CD4-positive, alpha-beta T cell treated with Interferon gamma for 1 hour (primary cell): ENCODE measurements around the gene THSD4.

Source experiments
- DNase-seq: peaks from one replicate; pipeline ENCODE4 v3.0.0-alpha.2; 2020

THSD4 gene

DNA sequence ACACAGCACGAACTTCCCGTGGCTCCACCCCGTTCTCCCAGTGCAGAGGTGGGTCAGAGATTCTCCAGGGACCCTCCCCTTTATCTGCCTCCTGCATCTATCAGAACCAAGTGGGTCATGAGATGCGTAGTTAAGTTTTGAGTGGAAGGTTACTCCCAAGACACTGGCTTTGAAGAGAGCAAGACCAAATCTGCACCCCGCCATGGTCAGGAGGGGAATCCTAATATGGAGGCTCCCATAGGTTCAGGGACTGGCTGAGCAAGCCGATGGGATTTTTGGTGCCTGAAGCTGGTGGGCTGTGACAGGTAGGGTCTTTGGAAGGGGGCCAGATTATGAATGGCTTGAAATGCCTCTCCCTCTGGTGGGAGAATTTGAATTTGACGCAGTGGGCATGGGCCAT lies 488.1 kb downstream of the THSD4 start:
- no peak for DNase-seq

- DNase-seq, result no peak
These were observed 492.1 kb downstream of the THSD4 start for GRCh38 chr15:71607383-71607782.

GRCh38 chr15:71610728-71611552 lies 495.7 kb downstream of the THSD4 start:
- no peak for DNase-seq

GRCh38 chr15:71611553-71612396 lies 496.5 kb downstream of the THSD4 start:
- DNase-seq, result no peak

DNA sequence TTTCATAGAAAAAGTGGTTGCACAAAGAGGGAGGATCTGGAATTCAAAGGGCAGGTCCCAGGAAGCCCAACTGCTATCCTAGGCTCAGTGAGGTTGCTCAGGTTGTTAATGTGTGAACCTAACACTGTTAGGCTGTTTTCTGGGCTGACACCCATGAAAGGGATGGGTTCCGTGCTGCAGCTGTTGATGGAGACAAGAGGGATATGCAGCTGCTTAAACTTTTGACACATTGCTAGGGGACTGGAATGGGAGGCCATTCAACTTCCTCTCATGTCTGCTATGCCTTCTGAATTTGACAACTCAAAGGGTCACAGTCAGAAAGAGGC lies 497.1 kb downstream of the THSD4 start:
- DNase-seq, result no peak

- DNase-seq, result no peak
These were observed 497.6 kb downstream of the THSD4 start for GRCh38 chr15:71612869-71613268.

GRCh38 chr15:71623111-71623510 lies 507.8 kb downstream of the THSD4 start:
- no peak for DNase-seq

DNA sequence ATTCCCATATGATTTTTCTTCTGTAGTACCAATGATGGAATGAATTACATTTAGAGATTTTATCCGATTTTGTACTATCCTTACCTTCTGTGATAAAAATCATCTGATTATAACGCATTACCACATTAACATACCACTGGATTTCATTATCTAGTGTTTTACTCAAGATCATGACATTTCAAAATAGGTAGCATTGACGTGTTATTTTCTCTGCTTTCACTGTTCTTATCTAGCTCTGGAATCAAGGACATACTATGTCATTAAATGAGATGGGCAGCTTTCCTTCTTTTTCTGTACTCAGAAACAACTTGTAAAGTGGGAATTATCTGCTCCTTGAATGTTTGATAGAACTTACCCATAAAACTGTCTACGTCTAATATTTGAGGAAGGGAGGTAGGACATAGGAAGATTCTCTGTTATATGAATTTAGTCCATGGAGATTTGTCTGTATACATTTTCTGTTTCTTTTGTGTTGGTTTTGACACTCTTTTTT lies 511.4 kb downstream of the THSD4 start:
- no peak for DNase-seq

DNA sequence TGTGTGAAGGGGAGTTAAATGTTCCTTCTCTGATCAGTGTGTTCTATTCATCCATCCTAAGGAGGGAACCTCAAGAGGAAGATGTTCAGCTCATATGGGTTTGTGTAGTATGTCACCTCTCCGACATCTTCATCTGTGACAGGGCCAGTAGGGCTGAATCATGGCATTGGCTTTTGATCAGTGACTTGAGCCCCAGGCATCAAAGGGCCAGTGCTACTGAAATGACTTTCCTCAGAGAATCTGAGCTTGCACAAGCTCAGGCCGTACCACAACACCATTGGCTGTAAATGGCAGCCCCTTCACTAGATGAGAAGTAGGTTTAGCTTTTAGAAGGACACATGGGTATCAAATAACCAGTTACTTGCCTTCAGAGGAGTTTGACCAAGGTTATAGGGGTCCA lies 511.9 kb downstream of the THSD4 start:
- no peak for DNase-seq

- no peak for DNase-seq
These were observed 512.3 kb downstream of the THSD4 start for GRCh38 chr15:71627604-71628003.

DNA sequence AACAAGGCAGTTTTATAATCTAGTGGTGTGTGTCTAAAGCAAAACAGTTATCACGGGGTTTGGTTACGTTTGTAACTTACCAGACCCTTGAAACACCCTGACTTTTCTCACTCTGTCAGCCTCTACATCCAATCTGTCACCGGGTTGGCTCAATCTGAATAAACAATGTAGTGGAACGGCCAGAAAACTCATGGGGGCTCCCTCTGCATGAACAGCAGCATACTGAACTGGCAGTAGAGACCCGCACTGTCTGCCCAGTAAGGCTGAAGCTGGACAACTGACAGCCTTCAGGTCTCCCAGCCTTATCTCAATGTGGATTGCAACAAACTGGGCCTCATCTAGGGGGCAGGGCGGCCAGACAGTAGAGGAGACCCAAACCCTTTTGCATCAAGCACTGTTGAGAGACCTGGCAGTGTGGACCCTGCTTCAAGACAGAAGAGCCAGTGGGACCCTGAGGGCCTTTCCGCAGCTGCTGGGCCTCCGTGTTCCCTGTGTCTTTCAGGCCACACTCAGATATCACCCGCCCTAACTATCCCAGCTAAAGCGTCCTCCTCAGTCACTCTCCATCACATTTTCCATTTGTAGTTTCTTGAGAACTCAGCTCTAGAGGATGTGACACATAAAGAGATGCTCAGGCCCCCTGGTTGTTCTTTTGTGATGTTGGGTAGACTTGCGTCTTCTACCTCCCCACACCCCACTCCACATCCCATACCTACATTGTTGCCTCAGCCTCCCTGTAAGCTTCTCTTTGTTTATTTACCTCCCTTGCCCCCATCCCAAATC lies 513.9 kb downstream of the THSD4 start:
- no peak for DNase-seq

GRCh38 chr15:71629781-71630474 lies 514.7 kb downstream of the THSD4 start:
- no peak for DNase-seq

DNA sequence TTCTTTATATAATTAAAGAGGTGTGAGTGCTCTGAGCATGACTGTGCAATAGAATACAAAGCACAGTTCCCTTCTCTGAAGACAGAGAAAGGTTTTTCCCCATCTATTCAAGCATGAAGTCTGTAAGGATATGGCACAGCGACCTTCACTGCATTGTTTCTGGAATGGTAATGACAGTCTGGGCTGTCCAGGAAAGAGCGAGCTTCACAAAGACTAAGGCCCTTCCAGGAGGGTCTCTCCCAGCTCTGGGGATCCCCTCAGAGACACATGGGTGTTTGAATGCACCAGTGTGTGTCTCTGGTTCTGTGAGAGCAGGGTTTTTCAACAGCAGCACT lies 515.2 kb downstream of the THSD4 start:
- DNase-seq, result no peak

DNA sequence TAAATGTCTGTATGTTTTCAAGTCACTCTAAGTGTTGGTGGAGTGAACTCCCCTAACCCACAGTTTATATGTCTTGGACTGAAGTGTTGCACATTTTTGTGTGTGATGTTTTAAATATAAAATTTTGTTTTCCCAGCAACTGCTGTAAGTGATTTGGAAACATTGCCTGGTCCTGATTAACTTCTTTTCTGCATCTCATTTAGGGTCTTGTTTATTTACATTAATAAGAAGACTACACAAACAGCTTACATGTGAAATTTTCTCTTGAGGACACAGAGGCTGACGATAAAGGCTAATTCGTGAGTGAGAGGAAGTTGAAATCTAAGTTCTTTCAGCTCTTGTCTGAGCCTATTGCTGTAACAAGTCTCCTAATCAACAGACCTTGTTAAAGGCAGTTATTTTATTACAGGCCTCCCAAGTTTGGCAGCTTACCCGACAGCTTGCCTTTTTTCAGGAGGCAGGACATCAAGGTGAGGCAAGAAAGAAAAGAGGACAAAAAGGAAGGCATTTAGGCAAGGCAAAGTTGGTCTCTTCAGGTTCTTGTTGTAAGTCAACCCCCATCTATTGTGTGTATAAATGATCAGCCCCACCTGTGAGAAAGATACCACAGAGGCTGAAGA lies 517.4 kb downstream of the THSD4 start:
- DNase-seq, result no peak

DNA sequence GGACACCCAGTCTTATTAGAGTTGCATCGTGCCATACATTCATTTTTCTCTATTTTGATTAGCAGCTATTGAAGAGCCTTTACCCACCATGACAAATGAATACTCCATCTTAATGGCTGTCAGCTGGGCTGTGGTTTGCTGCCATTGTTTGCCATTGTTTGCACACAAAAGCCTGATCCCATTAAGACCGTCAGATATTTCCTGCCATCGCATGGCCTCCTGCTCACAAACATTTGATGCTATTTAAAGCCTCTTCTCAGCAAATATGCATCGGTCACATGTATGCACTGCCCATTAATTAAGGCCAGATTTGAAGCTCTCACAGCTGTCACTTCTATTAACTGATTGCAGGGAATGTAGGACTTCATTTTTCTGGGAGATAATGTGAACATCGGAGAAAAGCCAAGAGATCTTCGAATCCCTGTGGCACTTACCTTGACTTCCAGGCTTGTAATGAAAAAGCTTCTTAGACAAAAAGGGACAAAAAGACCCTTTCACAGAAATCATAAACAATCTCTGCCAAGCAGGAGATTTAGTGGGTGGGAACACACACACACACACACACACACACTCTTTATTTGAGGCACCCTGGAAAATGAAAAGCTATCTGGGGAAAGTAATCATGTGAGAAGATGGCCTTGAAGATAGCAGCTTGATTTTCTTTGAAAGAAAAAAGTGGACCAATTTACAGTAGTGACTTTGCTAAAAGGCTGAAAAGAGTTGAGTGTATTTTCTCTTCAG lies 519.7 kb downstream of the THSD4 start:
- DNase-seq, result no peak

GRCh38 chr15:71635735-71636134 lies 520.5 kb downstream of the THSD4 start:
- DNase-seq, result no peak

DNA sequence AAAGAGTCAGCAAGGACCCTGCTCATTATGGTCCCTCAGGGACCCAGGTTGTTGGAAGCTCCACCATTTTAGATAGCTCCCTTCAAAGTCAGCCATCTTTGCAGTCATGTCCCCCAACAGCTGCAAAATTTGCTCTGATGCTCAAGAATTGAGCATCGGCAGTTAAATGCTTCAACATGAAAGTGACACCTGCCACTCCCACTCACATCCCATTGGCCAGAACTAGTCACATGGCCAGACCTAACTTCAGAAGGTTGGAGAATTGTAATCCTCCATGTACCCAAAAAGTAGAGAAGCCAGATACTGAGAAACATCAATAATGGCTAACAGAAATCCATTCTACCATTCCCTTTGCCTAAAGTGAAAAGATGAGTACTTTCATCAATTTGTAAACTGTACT lies 523.6 kb downstream of the THSD4 start:
- DNase-seq, result no peak

- no peak for DNase-seq
These were observed 524.2 kb downstream of the THSD4 start for GRCh38 chr15:71639471-71639870.

- no peak for DNase-seq
These were observed 528.6 kb downstream of the THSD4 start for GRCh38 chr15:71643918-71644317.

DNA sequence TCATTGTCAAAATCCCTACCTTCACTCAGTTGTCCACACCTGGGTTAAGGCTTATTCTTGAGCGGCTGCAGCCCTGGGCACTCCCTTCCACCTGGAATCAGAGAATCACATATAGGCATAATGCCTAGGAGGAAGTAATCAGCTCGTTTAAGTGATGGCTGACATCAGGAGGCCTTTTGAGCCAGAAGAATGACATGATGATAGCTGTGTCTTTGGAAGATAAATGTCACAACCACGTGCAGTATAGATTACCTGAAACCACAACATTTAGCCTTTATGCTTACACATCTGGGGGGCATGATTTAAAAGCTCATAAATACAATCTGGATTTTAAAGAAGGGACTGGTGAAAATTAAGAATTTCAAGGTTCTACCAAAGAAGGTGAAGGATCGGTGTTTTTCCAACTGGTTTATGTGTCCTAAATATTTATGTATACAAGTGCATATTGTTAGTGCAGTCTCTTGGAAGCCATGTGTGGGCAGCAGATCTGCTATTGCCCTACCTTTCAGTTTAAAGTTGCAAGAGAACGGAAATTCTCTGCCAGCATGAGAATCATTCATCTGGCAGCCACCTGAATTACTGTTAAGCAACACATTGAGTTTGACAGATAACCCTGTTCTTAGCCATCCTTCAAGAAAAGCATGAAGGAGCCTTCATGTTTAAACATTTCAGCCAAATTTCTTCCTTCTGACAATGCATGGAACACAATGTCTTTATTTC lies 531.7 kb downstream of the THSD4 start:
- DNase-seq, result no peak

- DNase-seq, result no peak
These were observed 532.2 kb downstream of the THSD4 start for GRCh38 chr15:71647487-71647808.
